ENCODE measurements around the gene ELP6.
"Not testable (repeated sequence)": the region's sequence is repeated elsewhere in the genome, so short reads cannot be mapped to it uniquely, and the experiment has no call there.

The ELP6 gene

DNA sequence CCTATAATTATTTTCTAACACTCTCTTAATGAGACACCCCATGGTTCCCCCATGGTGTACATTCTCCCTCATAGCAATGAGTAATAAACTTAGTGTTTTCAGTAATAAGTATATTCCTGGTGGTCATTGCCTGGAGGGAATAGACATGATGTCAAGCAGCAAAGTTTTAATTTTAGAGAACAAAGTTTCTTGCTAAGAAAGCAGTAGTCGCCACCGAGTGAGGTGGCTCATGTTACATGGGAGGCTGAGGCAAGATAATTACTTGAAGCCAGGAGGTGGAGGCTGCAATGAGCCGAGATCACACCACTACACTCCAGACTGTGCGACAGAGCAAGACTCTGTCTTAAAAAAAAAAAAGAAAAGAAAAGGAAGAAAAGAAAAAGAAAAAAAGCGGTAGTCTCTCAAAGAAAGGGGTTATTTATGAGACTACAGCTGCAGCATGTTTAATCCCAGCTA, 2.4 kb upstream of the ELP6 start:
- ChIA-PET POLR2A (interaction anchor here (0.6 to 1.8 kb wide), 3 partner anchors 41 to 656 kb away, joined by 3 to 5 read pairs (median 3); partner anchors contain the start of gene SCAP), CTCF (interaction anchor here (0.6 kb wide), 1 partner anchor 275 kb away, joined by 3 read pairs; no protein-coding TSS in a partner anchor)
- TF ChIP-seq L3MBTL2 (conservative IDR thresholded peaks at IDR 0.05) (peak; percentile 51; the same call in 1 of the 2 replicates), ZNF384 (IDR thresholded peaks at IDR 0.05) (no peak)
- DNase-seq (ENCODE audit: extremely low spot score), result no peak

DNA sequence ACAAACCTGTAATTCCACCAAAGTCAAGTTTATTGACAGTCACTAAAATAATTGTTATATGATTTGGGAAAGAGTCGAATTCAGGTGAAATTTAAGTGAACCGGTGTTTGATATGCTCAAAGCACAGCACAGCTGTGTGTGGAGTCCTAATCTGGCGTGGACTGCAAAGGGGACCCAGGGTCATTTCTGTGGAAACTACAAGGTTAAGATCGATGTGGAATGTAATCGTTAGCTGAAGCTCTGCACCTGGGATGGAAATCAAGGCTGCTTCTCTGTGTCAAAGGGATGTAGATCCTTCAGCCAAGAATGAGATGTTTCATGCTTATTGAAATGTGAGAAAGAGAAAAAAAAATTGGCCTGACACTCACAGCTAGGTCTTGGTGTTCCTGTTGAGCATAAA, 1.6 kb upstream of the ELP6 start:
- ChIA-PET POLR2A (interaction anchor here (1.8 kb wide), 1 partner anchor 40 kb away, joined by 5 read pairs; the partner anchor contains the start of gene SCAP), CTCF (no interaction called here)
- DNase-seq (ENCODE audit: extremely low spot score), result no peak
- TF ChIP-seq FOXA1 (IDR thresholded peaks at IDR 0.05) (no peak), LEF1 (IDR thresholded peaks at IDR 0.05; ENCODE audit: borderline replicate concordance) (no peak), BHLHE40 (IDR thresholded peaks at IDR 0.05; ENCODE audit: borderline replicate concordance) (no peak), NFRKB (IDR thresholded peaks at IDR 0.05) (no peak), TARDBP (IDR thresholded peaks at IDR 0.05) (no peak), SP1 (IDR thresholded peaks at IDR 0.05) (no peak), FOXK2 (IDR thresholded peaks at IDR 0.05) (no peak), PKNOX1 (IDR thresholded peaks at IDR 0.05) (no peak), ZNF384 (IDR thresholded peaks at IDR 0.05) (no peak), FOXM1 (IDR thresholded peaks at IDR 0.05; ENCODE audit: borderline replicate concordance) (no peak), L3MBTL2 (conservative IDR thresholded peaks at IDR 0.05) (no peak), CTBP1 (IDR thresholded peaks at IDR 0.05; ENCODE audit: borderline replicate concordance) (no peak), ARNT (IDR thresholded peaks at IDR 0.05) (no peak), SUZ12 (IDR thresholded peaks at IDR 0.05) (no peak)

GRCh38 chr3:47512416-47513124, 942 bp downstream of the ELP6 start:
- no peak for DNase-seq (ENCODE audit: extremely low spot score)
- POLR2A ChIA-PET, result interaction anchor here (0.9 to 1.7 kb wide), 4 partner anchors 10 to 91 kb away, joined by 3 to 4 read pairs (median 4); no protein-coding TSS in a partner anchor
- TF ChIP-seq L3MBTL2 (conservative IDR thresholded peaks at IDR 0.05), result 0 out of 2 replicates have a peak, but pooled peaks have one; percentile 28
- no peak for TF ChIP-seq FOXA1 (IDR thresholded peaks at IDR 0.05)
- TF ChIP-seq ZNF384 (IDR thresholded peaks at IDR 0.05), result peak; percentile 94
- CTCF ChIA-PET, result no interaction called here

- CTCF ChIA-PET, POLR2A ChIA-PET: not testable (repeated sequence)
Observed at GRCh38 chr3:47505267-47505666, 8.2 kb downstream of the ELP6 start.

DNA sequence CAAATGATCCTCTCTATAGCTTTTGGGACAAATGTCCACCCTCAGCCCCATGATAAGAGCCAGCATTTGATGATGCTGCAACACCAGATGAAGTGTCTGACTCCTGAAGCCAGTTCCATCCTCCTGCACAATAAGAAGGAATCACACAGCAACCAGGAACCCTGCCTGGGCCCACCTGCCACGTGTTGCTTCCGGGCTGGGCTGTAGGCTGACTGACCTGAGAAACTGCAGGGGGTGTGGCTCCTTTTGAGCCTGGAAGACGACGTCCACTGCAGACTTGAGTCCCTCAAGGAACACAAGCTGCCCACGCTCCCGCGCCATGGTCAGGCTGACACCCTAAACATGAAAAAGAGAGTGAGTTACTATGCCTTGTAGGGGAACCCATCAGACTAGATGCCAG, 9.4 kb downstream of the ELP6 start:
- DNase-seq (ENCODE audit: extremely low spot score), result no peak
- CTCF ChIA-PET, result no interaction called here
- no peak for TF ChIP-seq ZNF384 (IDR thresholded peaks at IDR 0.05)
- no peak for TF ChIP-seq SP1 (IDR thresholded peaks at IDR 0.05)
- TF ChIP-seq HDGF (IDR thresholded peaks at IDR 0.05; ENCODE audit: borderline replicate concordance), result no peak
- TF ChIP-seq ELF4 (IDR thresholded peaks at IDR 0.05), result no peak
- no peak for TF ChIP-seq PKNOX1 (IDR thresholded peaks at IDR 0.05)
- no peak for TF ChIP-seq SUZ12 (IDR thresholded peaks at IDR 0.05)
- no peak for TF ChIP-seq LEF1 (IDR thresholded peaks at IDR 0.05; ENCODE audit: borderline replicate concordance)
- no peak for TF ChIP-seq ARNT (IDR thresholded peaks at IDR 0.05)
- no peak for TF ChIP-seq FOXM1 (IDR thresholded peaks at IDR 0.05; ENCODE audit: borderline replicate concordance)
- TF ChIP-seq BHLHE40 (IDR thresholded peaks at IDR 0.05; ENCODE audit: borderline replicate concordance), result no peak
- TF ChIP-seq FOXA1 (IDR thresholded peaks at IDR 0.05), result no peak
- POLR2A ChIA-PET, result no interaction called here

More at GRCh38 chr3:47505267-47505666, 8.2 kb downstream of the ELP6 start:
- DNase-seq (ENCODE audit: extremely low spot score), result not testable (repeated sequence)

DNA sequence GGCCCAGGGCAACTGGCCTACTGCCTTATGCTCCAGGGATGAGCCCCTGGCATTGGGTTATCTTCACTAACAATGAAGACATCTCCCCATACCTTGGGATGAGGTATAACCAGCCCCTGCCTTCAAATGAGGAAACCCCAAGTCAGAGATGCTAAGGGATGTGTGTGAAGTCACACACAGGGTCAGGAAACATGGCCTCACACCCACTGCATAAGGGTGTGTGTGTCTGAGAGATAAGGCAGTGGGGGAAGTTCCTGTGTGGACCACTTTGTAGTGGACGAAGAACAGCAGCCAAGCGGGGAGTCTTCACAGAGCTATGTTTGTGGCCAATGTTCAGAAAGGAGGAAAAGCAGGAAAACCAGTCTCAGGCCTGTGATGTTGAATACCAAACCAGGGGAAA, 10.5 kb downstream of the ELP6 start:
- TF ChIP-seq SP1 (IDR thresholded peaks at IDR 0.05) (no peak), L3MBTL2 (conservative IDR thresholded peaks at IDR 0.05) (no peak), ELF4 (IDR thresholded peaks at IDR 0.05) (no peak), FOXA1 (IDR thresholded peaks at IDR 0.05) (no peak), PKNOX1 (IDR thresholded peaks at IDR 0.05) (no peak), LEF1 (IDR thresholded peaks at IDR 0.05; ENCODE audit: borderline replicate concordance) (no peak), CTBP1 (IDR thresholded peaks at IDR 0.05; ENCODE audit: borderline replicate concordance) (no peak)
- CTCF ChIA-PET, result no interaction called here
- DNase-seq (ENCODE audit: extremely low spot score), result no peak
- POLR2A ChIA-PET, result no interaction called here

GRCh38 chr3:47496892-47497291, 16.6 kb downstream of the ELP6 start:
- DNase-seq (ENCODE audit: extremely low spot score), result no peak
- POLR2A ChIA-PET, result interaction anchor here (0.6 kb wide), 1 partner anchor 1423 kb away, joined by 3 read pairs; no protein-coding TSS in a partner anchor
- CTCF ChIA-PET, result no interaction called here
- TF ChIP-seq LEF1 (IDR thresholded peaks at IDR 0.05; ENCODE audit: borderline replicate concordance) (no peak), NFRKB (IDR thresholded peaks at IDR 0.05) (no peak), ARNT (IDR thresholded peaks at IDR 0.05) (no peak), CTBP1 (IDR thresholded peaks at IDR 0.05; ENCODE audit: borderline replicate concordance) (no peak), FOXA1 (IDR thresholded peaks at IDR 0.05) (no peak), L3MBTL2 (conservative IDR thresholded peaks at IDR 0.05) (no peak), ELF4 (IDR thresholded peaks at IDR 0.05) (no peak), PKNOX1 (IDR thresholded peaks at IDR 0.05) (no peak), SP1 (IDR thresholded peaks at IDR 0.05) (no peak), BHLHE40 (IDR thresholded peaks at IDR 0.05; ENCODE audit: borderline replicate concordance) (no peak), SUZ12 (IDR thresholded peaks at IDR 0.05) (no peak), FOXM1 (IDR thresholded peaks at IDR 0.05; ENCODE audit: borderline replicate concordance) (no peak), TARDBP (IDR thresholded peaks at IDR 0.05) (no peak), ZNF384 (IDR thresholded peaks at IDR 0.05) (no peak), HDGF (IDR thresholded peaks at IDR 0.05; ENCODE audit: borderline replicate concordance) (no peak), FOXK2 (IDR thresholded peaks at IDR 0.05) (no peak)
